ENCODE measurements around the gene MRM1. TPM values are rescaled to one million over a fixed set of nuclear protein-coding genes. Genes with fewer than 3 reads are reported as not detected.

Gene MRM1
- total RNA-seq, 2 donors from 2014 or later = 7.3 to 7.9 TPM

DNA sequence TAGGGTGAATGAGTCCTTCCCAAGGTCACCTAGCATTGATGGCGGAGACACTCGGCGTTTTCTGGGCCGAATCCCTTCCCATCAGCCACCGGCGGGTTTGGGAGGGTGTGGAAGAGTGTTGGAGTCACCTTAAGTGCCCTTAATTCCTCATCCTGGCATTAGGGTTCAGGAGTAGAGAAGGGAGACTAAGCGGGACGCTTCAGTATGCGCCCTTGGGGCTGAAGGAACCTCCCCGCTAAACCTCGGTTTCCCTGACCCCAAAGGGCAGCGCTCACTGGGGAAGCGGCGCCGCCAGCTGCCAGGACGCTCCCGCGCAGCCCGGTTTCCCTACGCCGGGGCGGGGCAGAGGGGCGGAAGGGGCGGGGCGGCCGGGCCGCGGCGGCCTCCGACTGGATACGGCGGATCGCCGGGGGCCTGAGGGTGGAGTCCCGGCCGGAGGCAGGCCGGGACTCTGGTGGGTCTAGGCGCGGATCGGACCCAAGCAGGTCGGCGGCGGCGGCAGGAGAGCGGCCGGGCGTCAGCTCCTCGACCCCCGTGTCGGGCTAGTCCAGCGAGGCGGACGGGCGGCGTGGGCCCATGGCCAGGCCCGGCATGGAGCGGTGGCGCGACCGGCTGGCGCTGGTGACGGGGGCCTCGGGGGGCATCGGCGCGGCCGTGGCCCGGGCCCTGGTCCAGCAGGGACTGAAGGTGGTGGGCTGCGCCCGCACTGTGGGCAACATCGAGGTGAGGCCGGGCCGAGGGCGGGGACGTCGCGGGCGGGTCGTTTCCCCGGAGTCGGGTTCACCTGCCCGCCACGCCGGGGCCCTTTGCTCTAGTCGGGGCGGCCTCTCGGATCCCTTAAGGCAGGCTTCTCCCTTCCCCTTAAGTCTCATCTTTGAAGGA lies 9.7 kb upstream of the MRM1 start, which contains the start of gene DHRS11:
Gene DHRS11 (plus strand): TSS at position 446 of the 882 bp plus-strand sequence. CDS start 131 bp downstream, at position 577.
- TF ChIP-seq CTCF (IDR thresholded peaks at IDR 0.05) (peak in 1 of 7 experiments; percentile 4), POLR2A (IDR thresholded peaks at IDR 0.05) (peak; percentile 25 to 35 (median 34))
- peak within 1 kb of the TSS; percentile 77 to 91 for H3K4me3 ChIP-seq
- H3K36me3 ChIP-seq (replicated peaks in 1 of 2; ENCODE audit: insufficient read depth in 1 of 2, low read depth in 2 of 2) = peaks cover 6 to 13% of the 10 kb centered on the region in 2 donors
- peak within 1 kb of the TSS; percentile 34 to 72 (median 63) for H3K27ac ChIP-seq
- ATAC-seq (peak; percentile 97), DNase-seq (peak; percentile 83 to 90 (median 84))
- H3K9me3 ChIP-seq = no peaks in the 10 kb centered on the region
- intact Hi-C loops (cut with DNase I) = loop anchor here (10.0 kb wide), 1 partner anchor 47 kb away; the partner anchor contains the start of gene GGNBP2
- H3K27me3 ChIP-seq = no peaks in the 10 kb centered on the region
- WGBS, 2 donors = 0 to 2% methylated on average over 26 to 57 of the region's 87 CpGs
- H3K4me1 ChIP-seq = peaks cover 25% of the 10 kb centered on the region

DNA sequence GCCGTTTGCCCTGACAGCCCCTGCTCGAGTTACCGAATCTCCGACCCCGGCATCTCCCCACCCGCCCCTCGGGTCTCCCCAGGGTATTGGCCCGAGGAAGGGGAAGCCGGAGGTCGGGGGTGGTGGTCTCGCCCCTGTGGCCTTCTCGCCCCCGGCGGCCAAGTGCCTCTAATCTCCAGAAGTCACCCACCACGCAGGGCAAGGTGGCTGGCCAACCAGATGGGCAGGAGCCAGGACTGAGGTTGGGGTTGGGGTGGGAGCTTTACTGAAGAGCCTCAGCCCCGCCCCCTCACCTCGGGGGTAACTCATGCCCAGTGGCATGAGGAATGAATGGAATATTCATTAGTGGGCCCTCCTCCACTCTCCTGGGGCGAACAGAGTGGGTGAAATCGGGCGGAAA lies 9.1 kb upstream of the MRM1 start:
- no peak for TF ChIP-seq POLR2A (IDR thresholded peaks at IDR 0.05)
- no peak for TF ChIP-seq CTCF (IDR thresholded peaks at IDR 0.05)
- Histone ChIP-seq H3K27me3 (no peaks in the 10 kb centered on the region), H3K4me1 (peaks cover 25% of the 10 kb centered on the region), H3K9me3 (no peaks in the 10 kb centered on the region), H3K36me3 (replicated peaks in 1 of 2; ENCODE audit: insufficient read depth in 1 of 2, low read depth in 2 of 2) (peaks cover 6 to 7% of the 10 kb centered on the region in 2 donors), H3K4me3 (peak overlapping the region; percentile 77 to 91), H3K27ac (peak overlapping the region in 1 of 4 donors; percentile 56)
- 3% methylated on average over 9 to 16 of the region's 20 CpGs for WGBS, 2 donors
- intact Hi-C loops (cut with DNase I) = loop anchor here (10.0 kb wide), 1 partner anchor 48 kb away; the partner anchor contains the start of gene GGNBP2
- DNase-seq (peak; percentile 22 to 43 (median 27)), ATAC-seq (no peak)

- intact Hi-C loops (cut with DNase I) = loop anchor here (10.0 kb wide), 1 partner anchor 48 kb away; the partner anchor contains the start of gene GGNBP2
- DNase-seq (no peak), ATAC-seq (no peak)
- Histone ChIP-seq H3K4me1 (peaks cover 25% of the 10 kb centered on the region), H3K9me3 (no peaks in the 10 kb centered on the region), H3K36me3 (replicated peaks in 1 of 2; ENCODE audit: insufficient read depth in 1 of 2, low read depth in 2 of 2) (peaks cover 2 to 6% of the 10 kb centered on the region in 2 donors), H3K4me3 (peak overlapping the region in 1 of 2 donors; percentile 91), H3K27ac (no peak overlapping the region), H3K27me3 (no peaks in the 10 kb centered on the region)
- TF ChIP-seq CTCF (IDR thresholded peaks at IDR 0.05) (no peak), POLR2A (IDR thresholded peaks at IDR 0.05) (no peak)
- 21 to 37% methylated on average over 4 of the region's 4 CpGs for WGBS, 2 donors
These were observed 8.6 kb upstream of the MRM1 start for GRCh38 chr17:36592716-36593321.

- H3K9me3 ChIP-seq = no peaks in the 10 kb centered on the region
- H3K27me3 ChIP-seq = no peaks in the 10 kb centered on the region
- peaks cover 0 to 6% of the 10 kb centered on the region in 2 donors for H3K36me3 ChIP-seq (replicated peaks in 1 of 2; ENCODE audit: insufficient read depth in 1 of 2, low read depth in 2 of 2)
- H3K4me3 ChIP-seq = no peak overlapping the region
- TF ChIP-seq CTCF (IDR thresholded peaks at IDR 0.05) (no peak), POLR2A (IDR thresholded peaks at IDR 0.05) (no peak)
- no peak overlapping the region for H3K27ac ChIP-seq
- 68 to 75% methylated on average over 8 of the region's 8 CpGs for WGBS, 2 donors
- ATAC-seq = no peak
- intact Hi-C loops (cut with DNase I) = loop anchor here (10.0 kb wide), 1 partner anchor 49 kb away; the partner anchor contains the start of gene GGNBP2
- DNase-seq = no peak
- peaks cover 25% of the 10 kb centered on the region for H3K4me1 ChIP-seq
These were observed 7.6 kb upstream of the MRM1 start for GRCh38 chr17:36593656-36594316.
